Measurements from ENCODE around the gene TTPAL. TPM values are rescaled to one million over a fixed set of nuclear protein-coding genes. Genes with fewer than 3 reads are reported as not detected.
A peak's percentile ranks its signal among the peaks of the same experiment; 100 is the strongest.

TTPAL gene
- total RNA-seq, 1 experiment from 2014 or later: 10.3 TPM

- TF ChIP-seq KAT7 (CRISPR knock-in tag; IDR thresholded peaks at IDR 0.05; ENCODE audit: borderline replicate concordance): no peak
- peak; percentile 81; the same call in 1 of the 2 replicates for TF ChIP-seq SMAD3 (CRISPR knock-in tag; IDR thresholded peaks at IDR 0.05; ENCODE audit: borderline replicate concordance)
- TF ChIP-seq ZNF671 (CRISPR knock-in tag; IDR thresholded peaks at IDR 0.05): no peak
- TF ChIP-seq GABPB1 (CRISPR knock-in tag; IDR thresholded peaks at IDR 0.05): peak; percentile 91
- no peak for TF ChIP-seq AFF4 (CRISPR knock-in tag; IDR thresholded peaks at IDR 0.05; ENCODE audit: borderline replicate concordance)
- TF ChIP-seq NR3C1 (CRISPR knock-in tag; conservative IDR thresholded peaks at IDR 0.05; ENCODE audit: low read depth): 0 out of 2 replicates have a peak, but pooled peaks have one; percentile 44
- peak; percentile 62; the same call in 1 of the 2 replicates for TF ChIP-seq E2F1 (CRISPR knock-in tag; IDR thresholded peaks at IDR 0.05)
- TF ChIP-seq ATF3 (CRISPR knock-in tag; conservative IDR thresholded peaks at IDR 0.05): no peak
- TF ChIP-seq MYBL2 (CRISPR knock-in tag; IDR thresholded peaks at IDR 0.05): no peak; the same call in 1 of the 2 replicates
- TF ChIP-seq ZBTB21 (CRISPR knock-in tag; IDR thresholded peaks at IDR 0.05; ENCODE audit: borderline replicate concordance): peak; percentile 88; the same call in 1 of the 2 replicates
- peak; percentile 8; the same call in 1 of the 2 replicates for TF ChIP-seq USF1 (CRISPR knock-in tag; IDR thresholded peaks at IDR 0.05)
- peak; percentile 67; the same call in 1 of the 2 replicates for TF ChIP-seq E2F5 (CRISPR knock-in tag; IDR thresholded peaks at IDR 0.05)
- 0 out of 2 replicates have a peak, but pooled peaks have one; percentile 33 for TF ChIP-seq CBFB (CRISPR knock-in tag; IDR thresholded peaks at IDR 0.05; ENCODE audit: low read depth)
- no peak for TF ChIP-seq IRF2 (CRISPR knock-in tag; IDR thresholded peaks at IDR 0.05; ENCODE audit: borderline replicate concordance, low read depth)
- TF ChIP-seq ZNF219 (CRISPR knock-in tag; IDR thresholded peaks at IDR 0.05; ENCODE audit: borderline replicate concordance): no peak
- TF ChIP-seq MAX (CRISPR knock-in tag; IDR thresholded peaks at IDR 0.05): peak; percentile 86; the same call in 1 of the 2 replicates
- TF ChIP-seq ZNF512 (CRISPR knock-in tag; IDR thresholded peaks at IDR 0.05; ENCODE audit: borderline replicate concordance): no peak
- peak; percentile 92 for TF ChIP-seq CREM (CRISPR knock-in tag; IDR thresholded peaks at IDR 0.05)
- TF ChIP-seq HMGA2 (CRISPR knock-in tag; IDR thresholded peaks at IDR 0.05): no peak
- TF ChIP-seq NR2C2 (CRISPR knock-in tag; IDR thresholded peaks at IDR 0.05): no peak
- peak; percentile 87 for TF ChIP-seq ETV6 (CRISPR knock-in tag; IDR thresholded peaks at IDR 0.05)
Observed at GRCh38 chr20:44475694-44476560, at the start of gene TTPAL (continued).
